Stimulated activated memory B cell treated with anti-CD40 and anti-IgM and Interleukin-4, amounts not matched to agents 10 μg/mL and 1 μg/mL and 100 μg/mL, for 72 hours (primary cell): ENCODE results near the gene MAN1C1.

Source experiments
- ATAC-seq: fragments of 150-1000 bp; cut with Tn5 transposase; 2 replicates; pipeline ENCODE4 v1.10.0; 2021
- H3K27ac Mint-ChIP-seq: one replicate; pipeline ENCODE4 v1.8.0; 2022; ENCODE audit warnings: mild to moderate bottlenecking, mixed read lengths
- H3K27me3 Mint-ChIP-seq: one replicate; pipeline ENCODE4 v1.8.0; 2022; ENCODE audit warnings: mixed read lengths
- H3K36me3 Mint-ChIP-seq: one replicate; pipeline ENCODE4 v1.8.0; 2022; ENCODE audit warnings: mixed read lengths
- H3K4me1 Mint-ChIP-seq: one replicate; pipeline ENCODE4 v1.8.0; 2022; ENCODE audit warnings: mixed read lengths
- H3K4me3 Mint-ChIP-seq: one replicate; pipeline ENCODE4 v1.8.0; 2022; ENCODE audit warnings: mild to moderate bottlenecking, moderate library complexity, mixed read lengths
- H3K9me3 Mint-ChIP-seq: one replicate; pipeline ENCODE4 v1.8.0; 2022; ENCODE audit warnings: mixed read lengths

Gene MAN1C1

DNA sequence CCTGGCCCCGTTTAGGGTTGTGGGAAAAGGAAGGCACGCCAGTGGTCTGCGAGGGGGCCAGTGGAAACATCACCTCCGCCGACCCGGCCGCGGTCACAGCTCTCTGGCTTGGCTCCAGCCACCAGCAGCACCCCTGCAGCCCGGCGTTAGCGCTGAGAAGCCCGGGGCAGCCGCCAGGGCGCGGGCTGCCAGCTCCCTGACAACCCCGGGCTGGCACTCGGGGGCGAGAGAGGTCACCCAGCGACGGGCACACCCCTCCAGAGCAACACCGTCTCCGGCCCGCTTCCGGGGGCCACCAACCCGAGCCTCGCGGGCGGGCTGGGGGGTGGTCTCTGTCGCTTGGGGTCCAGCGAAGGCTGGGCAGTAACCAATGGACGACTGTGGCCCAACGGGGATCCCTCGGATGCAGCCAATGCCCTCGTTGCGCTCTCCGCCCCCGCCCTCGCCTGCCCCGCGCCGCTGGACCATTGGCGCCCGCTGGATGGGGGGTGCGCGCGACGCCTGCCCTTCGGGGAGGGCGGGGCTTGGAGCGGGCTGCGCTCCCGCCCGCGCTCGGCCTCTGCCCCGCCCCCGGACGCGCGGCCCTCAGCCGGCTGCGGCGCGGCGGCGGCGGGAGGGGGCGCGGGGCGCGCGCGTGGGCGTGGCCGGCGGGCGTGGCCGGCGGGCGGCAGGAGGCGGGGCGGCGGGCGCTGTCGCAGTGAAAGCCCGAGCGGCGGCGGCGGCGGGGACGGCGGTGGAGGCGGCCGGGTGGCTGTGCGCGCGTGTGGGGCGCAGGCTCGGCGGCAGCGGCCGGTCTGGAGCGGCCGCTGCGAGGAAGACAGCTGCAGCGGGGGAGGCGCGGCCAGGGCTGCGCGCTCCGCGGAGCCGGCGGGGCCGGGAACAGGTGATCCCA, at the start of gene MAN1C1:
Gene MAN1C1 (plus strand): TSS at position 697 of the 892 bp plus-strand sequence. CDS start 1,007 bp downstream, outside the sequence.
- H3K4me1 Mint-ChIP-seq = peaks cover 50% of the 10 kb centered on the region
- H3K27me3 Mint-ChIP-seq = peaks cover 47% of the 10 kb centered on the region
- ATAC-seq = peak; percentile 91
- H3K9me3 Mint-ChIP-seq = no peaks in the 10 kb centered on the region
- peak within 1 kb of the TSS; percentile 77 for H3K4me3 Mint-ChIP-seq
- no peaks in the 10 kb centered on the region for H3K36me3 Mint-ChIP-seq
- H3K27ac Mint-ChIP-seq = peak within 1 kb of the TSS; percentile 35

DNA sequence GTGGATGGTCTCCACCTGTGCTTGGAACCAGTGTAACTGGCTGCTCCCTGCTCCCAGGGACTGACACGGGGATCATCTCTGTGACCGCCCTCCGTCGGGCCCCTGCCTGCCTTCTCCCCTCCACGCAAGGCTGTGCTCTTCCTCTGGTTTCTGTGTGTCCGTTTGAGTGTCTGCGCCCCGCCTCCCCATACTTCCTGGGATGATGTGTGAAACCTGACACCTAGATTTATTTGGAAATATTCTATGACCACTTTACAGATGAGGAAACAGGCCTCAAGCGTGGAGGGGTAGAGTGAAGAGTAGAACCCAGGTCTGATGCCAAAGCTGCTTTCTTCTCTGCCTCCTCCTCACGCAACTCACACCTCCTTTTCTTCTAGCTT, 48.9 kb upstream of the MAN1C1 start:
- Mint-ChIP-seq H3K4me3 (no peak overlapping the region), H3K4me1 (peaks cover 26% of the 10 kb centered on the region), H3K9me3 (no peaks in the 10 kb centered on the region), H3K27ac (no peak overlapping the region), H3K27me3 (peaks cover 1% of the 10 kb centered on the region), H3K36me3 (peaks cover 15% of the 10 kb centered on the region)
- no peak for ATAC-seq

DNA sequence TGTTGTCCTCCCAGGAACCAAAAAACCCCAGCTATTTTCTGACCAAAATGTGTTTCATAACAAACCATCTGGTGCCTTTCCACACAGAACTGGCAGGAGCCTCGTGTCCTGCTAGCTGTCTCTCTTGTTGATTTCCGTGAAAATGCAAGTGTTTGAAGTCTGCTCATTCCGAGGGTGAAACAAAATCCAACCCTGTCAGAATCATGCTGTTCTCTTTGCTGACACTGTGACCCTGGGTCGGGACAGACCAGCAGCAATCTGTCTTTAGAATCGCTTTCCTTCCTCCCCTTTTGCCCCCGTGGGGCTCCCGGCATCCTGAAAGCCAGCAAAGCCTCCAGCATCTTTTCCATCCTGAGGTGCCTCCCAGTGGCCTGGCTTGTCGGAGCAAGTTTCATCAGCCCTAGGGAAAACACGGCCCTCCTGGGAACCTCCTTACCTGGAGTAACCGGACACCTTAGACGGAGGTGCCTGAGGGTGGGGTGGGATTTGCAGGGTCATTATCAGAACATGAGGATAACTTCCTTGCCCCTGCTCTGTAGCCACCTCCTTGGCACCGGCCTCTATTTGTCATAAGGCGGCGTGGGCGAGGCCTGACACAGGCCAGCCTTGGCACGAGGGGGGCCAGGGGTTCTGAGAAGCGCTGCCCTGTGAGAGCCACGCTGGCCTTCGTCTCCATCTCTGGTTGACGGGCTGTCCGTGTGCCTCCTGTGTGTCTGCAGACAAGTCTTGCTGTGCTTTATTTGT, 48.3 kb upstream of the MAN1C1 start:
- no peak for ATAC-seq
- Mint-ChIP-seq H3K36me3 (peaks cover 11% of the 10 kb centered on the region), H3K4me3 (no peak overlapping the region), H3K27ac (no peak overlapping the region), H3K27me3 (peaks cover 7% of the 10 kb centered on the region), H3K4me1 (peaks cover 26% of the 10 kb centered on the region), H3K9me3 (no peaks in the 10 kb centered on the region)

DNA sequence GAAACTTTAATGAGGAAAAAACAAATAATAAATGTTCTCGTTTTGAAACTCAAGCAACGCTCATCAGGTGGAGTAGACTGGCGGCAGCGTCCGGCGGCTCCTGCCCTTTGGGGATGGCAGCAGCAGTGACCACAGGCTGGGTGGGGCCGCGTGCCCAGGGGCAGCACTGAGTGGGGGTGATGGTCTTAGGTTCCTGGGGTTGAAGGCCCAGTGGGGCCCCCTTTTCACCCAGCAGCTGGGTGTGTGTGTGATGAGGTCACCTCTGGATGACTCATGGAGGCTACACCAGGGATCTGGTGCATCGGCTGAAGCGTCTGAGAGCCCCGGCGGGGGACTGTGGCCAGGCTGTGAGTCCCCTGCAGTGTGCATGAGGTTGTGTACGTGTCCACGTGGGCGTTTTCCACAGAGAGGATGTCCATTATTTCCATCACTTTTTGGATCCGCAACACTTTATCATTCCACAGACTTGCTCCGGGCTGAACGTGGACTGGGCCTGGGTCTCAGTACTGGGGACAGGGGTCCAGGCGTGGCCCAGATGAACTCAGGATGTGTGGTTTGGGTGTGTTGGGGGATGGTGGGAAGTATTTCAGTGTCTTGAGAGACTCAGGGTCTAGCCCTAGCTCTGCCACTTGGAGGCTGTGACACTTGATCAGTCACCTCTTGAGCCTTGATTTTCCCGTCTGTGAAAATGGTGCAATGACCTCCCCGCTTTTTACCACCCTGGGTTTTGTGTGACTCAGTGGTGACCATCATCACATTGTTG, 47.6 kb upstream of the MAN1C1 start:
- peaks cover 11% of the 10 kb centered on the region for H3K27me3 Mint-ChIP-seq
- peaks cover 11% of the 10 kb centered on the region for H3K36me3 Mint-ChIP-seq
- H3K9me3 Mint-ChIP-seq = no peaks in the 10 kb centered on the region
- H3K4me1 Mint-ChIP-seq = peaks cover 27% of the 10 kb centered on the region
- H3K27ac Mint-ChIP-seq = no peak overlapping the region
- H3K4me3 Mint-ChIP-seq = no peak overlapping the region
- peak; percentile 34 for ATAC-seq

DNA sequence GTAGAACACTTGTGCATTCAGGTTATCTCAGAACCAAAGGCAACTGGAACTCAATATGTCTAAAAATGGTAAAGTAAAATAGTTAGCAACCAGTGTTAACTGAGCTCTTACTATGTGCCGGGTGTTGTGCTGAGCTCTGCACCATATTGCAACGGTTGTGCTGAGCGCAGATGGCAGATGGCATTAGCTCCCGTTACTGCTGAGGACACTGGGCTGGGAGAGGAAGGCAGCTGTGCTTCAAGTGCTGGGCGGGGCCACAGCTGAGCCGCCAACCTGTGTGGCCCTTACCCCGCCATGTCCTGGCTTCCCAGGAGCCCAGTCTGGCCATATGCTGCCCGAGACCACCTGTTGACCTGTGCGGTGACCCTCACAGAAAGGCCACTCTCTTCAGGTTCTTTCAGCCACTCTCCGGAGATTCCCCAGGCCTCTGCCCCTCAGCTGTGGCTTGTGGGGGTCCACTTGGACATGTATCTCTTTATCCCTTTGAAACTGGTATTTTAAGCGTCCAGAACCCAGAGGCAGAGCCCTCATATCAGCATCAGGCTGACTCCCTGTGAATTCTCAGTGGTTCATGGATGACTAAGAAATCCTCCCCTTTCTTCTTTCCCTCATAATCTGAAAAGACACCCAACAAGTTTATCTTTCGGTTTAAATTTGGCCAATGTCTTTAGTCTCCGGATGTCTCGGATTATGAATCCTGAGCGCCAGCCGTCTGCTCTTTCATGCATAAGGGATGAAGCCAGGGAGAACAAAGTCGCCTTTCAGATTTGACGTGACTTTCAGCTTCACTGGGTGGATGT, 46.8 kb upstream of the MAN1C1 start:
- Mint-ChIP-seq H3K27me3 (peaks cover 11% of the 10 kb centered on the region), H3K4me1 (peaks cover 27% of the 10 kb centered on the region), H3K4me3 (no peak overlapping the region), H3K9me3 (no peaks in the 10 kb centered on the region), H3K27ac (no peak overlapping the region), H3K36me3 (peaks cover 10% of the 10 kb centered on the region)
- no peak for ATAC-seq

DNA sequence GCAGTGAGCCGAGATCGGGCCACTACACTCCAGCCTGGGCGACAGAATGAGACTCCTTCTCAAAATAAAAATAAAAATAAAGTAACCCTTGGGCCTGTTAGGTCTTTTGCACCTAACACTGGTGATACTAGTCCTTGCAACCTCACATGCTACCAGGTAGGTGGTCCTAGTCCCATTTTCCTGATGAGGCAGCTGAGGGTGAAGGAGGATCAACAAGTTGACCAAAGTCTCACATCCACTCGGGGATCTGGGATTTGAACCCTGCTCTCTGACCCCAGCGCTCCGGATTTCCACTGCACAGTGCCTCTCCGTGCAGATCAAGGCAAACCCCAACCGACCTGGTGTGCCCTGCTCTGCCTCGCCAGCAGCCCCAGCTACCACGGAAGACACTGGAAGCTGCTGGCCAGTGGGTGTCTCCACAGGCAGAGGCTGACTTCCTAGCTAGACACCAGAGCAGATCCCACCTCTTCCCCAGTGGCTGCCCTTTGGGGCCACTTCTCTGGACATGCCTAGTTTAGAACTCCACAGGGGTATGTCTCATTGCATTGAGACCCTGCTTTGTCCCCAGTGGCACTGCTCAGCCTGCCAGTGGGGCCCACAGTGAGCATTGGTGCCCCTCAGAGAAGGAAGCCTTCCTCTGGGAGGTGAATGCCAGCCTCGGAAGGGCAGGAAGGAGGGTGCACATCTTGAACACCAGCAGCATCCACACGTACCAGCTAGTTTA, 45.6 kb upstream of the MAN1C1 start:
- H3K27ac Mint-ChIP-seq = no peak overlapping the region
- H3K4me1 Mint-ChIP-seq = peaks cover 19% of the 10 kb centered on the region
- H3K27me3 Mint-ChIP-seq = peaks cover 11% of the 10 kb centered on the region
- no peaks in the 10 kb centered on the region for H3K9me3 Mint-ChIP-seq
- no peak overlapping the region for H3K4me3 Mint-ChIP-seq
- no peak for ATAC-seq
- H3K36me3 Mint-ChIP-seq = peaks cover 6% of the 10 kb centered on the region

DNA sequence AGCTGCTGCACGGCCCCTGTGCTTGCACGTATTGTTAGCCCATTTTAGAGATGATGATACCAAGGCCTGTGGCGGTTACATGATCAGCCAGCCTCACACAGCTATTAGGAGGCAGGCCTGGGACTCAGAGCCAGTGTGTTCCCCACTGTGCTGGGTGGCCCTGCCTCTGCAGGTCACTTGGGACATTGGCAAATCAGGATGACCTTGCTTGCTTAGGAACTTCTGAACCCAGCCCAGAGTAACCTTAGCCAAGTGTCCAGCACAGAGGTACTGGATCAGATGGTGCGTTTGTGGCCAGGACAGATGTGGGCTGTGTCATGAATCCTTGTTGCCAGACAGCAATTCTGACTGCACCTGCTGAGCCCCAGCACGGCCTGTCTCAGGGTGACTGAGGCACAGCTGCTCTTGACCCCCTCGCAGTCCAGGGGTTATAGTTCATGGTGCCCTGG, 45.0 kb upstream of the MAN1C1 start:
- H3K27me3 Mint-ChIP-seq = peaks cover 11% of the 10 kb centered on the region
- no peaks in the 10 kb centered on the region for H3K9me3 Mint-ChIP-seq
- no peak overlapping the region for H3K4me3 Mint-ChIP-seq
- peaks cover 2% of the 10 kb centered on the region for H3K36me3 Mint-ChIP-seq
- no peak for ATAC-seq
- peaks cover 13% of the 10 kb centered on the region for H3K4me1 Mint-ChIP-seq
- no peak overlapping the region for H3K27ac Mint-ChIP-seq

DNA sequence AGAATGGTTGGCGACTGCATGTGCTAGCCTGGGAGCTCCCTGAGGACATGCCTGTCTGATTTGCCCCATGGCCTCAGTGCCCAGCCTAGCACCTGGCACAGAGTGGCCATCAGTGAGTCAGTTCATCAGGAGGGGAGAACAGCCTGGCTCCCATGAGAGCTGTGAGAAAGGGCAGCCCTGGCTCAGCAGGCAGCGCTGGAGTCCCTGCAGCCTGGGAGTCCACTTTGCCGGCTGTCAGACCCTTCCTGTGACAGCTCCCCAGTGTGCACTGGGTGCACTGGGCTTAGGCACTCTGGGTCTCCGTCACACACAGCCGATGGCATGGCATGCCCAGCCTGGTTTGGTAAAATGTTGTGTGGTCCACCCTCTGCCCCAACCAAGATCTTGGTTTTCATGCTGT, 44.5 kb upstream of the MAN1C1 start:
- Mint-ChIP-seq H3K36me3 (no peaks in the 10 kb centered on the region), H3K4me3 (no peak overlapping the region), H3K9me3 (no peaks in the 10 kb centered on the region), H3K4me1 (peaks cover 11% of the 10 kb centered on the region), H3K27ac (no peak overlapping the region), H3K27me3 (peaks cover 11% of the 10 kb centered on the region)
- no peak for ATAC-seq

DNA sequence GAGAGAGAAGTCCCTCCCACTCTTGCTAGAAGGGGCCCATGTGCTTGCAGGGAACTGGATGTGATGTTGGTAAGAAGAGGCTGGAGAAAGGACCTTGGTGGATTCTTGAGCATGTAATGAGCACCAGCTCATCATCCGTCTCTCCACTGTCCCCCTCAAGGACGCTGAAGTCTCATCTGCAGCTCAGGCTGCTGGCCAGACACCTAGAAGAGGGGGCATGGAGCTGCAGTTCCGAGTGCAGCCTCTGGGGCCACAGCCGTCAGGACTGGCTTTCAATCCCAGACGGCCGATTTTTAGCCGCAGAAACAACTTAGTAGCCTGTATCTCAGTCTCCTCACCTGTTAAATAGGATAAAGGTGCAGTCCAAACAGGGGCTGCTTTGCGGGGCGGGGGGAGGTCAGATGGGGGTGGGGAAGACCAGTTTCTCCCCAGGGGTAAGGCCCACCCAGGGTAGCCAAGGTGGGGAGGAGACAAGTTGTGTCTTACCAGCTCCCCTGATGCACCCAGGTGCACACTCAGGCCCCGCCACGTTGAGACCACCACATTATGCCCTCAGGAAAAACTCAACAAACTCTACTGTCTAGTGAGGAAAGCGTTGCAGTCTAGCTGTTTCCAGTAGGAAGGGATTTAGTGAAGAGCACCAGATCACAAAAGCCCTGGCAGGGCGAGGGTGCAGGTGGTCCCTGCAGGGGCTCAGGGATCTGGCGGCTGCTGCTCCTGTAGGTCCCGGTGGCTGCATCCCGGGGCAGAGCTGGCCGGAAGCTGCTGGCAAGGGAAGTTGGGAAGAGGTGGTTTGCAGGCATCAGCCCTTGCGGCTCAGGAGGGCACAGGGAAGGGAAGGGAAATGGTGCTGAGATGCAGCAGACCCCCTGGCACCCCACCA, 43.6 kb upstream of the MAN1C1 start:
- Mint-ChIP-seq H3K9me3 (no peaks in the 10 kb centered on the region), H3K4me3 (no peak overlapping the region), H3K27me3 (peaks cover 11% of the 10 kb centered on the region), H3K4me1 (peaks cover 11% of the 10 kb centered on the region), H3K36me3 (no peaks in the 10 kb centered on the region), H3K27ac (no peak overlapping the region)
- peak; percentile 71 for ATAC-seq

DNA sequence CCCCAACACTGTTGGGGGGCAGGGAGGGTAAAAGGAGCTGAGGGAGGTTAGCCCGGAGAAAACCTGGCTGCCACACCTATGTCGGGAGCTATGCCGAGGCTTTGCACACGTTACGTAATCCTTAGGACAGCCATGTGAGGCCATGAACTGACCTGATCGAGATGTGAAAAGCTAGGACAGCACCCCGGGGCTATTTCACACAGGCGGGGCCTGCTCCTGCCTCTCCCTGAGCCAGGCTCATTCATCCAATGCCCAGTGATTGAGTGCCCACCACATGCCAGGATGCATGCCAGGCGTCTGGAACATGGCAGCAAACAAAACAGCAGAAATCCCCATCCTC, 43.0 kb upstream of the MAN1C1 start:
- H3K9me3 Mint-ChIP-seq = no peaks in the 10 kb centered on the region
- no peak overlapping the region for H3K4me3 Mint-ChIP-seq
- peaks cover 11% of the 10 kb centered on the region for H3K4me1 Mint-ChIP-seq
- no peak overlapping the region for H3K27ac Mint-ChIP-seq
- peaks cover 11% of the 10 kb centered on the region for H3K27me3 Mint-ChIP-seq
- no peak for ATAC-seq
- no peaks in the 10 kb centered on the region for H3K36me3 Mint-ChIP-seq

DNA sequence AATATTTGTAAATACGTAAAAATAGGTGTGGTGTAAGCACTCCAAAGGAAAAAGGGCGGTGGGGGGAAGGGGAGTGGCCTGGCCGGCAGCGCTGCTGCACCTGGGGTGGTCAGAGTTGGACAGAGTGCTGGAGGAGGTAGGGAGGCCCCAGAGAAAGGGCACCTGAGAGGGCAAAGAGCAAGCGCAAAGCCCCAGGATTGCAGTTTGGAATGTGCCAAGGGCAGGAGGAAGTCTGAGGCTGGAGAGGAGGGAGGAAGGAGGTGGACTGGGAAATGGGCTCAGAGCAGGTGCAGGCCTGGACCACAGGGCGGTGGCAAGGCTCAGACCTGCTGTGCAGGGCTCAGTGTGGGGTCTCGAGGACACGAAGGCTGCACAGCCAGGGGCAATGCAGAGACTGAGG, 42.6 kb upstream of the MAN1C1 start:
- no peaks in the 10 kb centered on the region for H3K36me3 Mint-ChIP-seq
- no peak for ATAC-seq
- no peak overlapping the region for H3K27ac Mint-ChIP-seq
- no peak overlapping the region for H3K4me3 Mint-ChIP-seq
- H3K9me3 Mint-ChIP-seq = no peaks in the 10 kb centered on the region
- H3K27me3 Mint-ChIP-seq = peaks cover 11% of the 10 kb centered on the region
- peaks cover 11% of the 10 kb centered on the region for H3K4me1 Mint-ChIP-seq

DNA sequence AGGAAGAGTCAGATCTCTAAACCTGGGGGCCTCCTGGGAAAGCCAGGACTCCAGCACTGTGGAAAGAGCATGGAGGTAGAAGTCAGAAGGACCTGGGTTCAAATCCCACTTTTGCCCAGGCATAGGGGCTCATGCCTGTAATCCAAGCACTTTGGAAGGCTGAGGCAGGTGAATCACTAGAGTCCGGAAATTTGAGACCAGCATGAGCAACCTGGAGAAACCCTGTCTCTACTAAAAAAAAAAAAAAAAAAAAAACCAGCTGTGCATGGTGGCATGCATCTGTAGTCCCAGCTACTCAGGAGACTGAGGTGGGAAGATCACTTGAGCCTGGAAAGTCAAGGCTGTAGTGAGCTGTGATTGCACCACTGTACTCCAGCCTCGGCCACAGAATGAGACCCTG, 41.4 kb upstream of the MAN1C1 start:
- peaks cover 11% of the 10 kb centered on the region for H3K4me1 Mint-ChIP-seq
- no peak overlapping the region for H3K4me3 Mint-ChIP-seq
- no peaks in the 10 kb centered on the region for H3K36me3 Mint-ChIP-seq
- peaks cover 11% of the 10 kb centered on the region for H3K27me3 Mint-ChIP-seq
- H3K9me3 Mint-ChIP-seq = no peaks in the 10 kb centered on the region
- ATAC-seq = no peak
- no peak overlapping the region for H3K27ac Mint-ChIP-seq

DNA sequence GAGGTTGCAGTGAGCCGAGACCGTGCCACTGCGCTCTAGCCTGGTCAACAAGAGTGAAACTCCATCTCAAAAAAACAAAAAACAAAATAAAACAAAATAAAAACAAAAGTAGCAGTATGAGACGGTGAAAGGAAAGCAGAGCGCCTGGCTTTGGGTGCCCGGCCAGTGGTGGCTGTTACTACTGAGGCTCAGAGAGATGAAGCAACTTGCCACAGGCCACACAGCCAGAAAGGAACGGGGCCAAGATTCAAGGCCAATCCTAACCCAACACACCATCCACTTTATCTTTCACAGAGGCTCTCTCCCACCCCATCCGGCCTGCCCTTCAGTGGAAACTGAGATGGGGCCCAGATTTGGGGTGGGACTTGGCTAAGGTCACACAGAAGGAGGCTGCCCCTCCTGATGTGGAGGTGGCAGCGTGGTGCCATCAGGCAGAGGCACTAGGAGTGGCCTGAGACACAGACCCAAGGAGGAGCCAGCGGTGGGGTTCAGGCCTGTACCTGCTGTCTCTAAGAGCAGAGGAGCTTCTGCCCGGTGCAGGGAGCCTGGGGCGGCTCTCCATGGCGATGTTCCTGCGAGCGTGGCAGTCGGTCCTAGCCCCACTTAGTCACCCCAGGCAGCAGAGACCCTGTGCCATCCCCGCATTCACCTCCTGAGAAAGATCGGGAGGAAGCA, 40.0 kb upstream of the MAN1C1 start:
- ATAC-seq = no peak
- Mint-ChIP-seq H3K27me3 (peaks cover 11% of the 10 kb centered on the region), H3K4me3 (no peak overlapping the region), H3K4me1 (peaks cover 19% of the 10 kb centered on the region), H3K27ac (no peak overlapping the region), H3K36me3 (no peaks in the 10 kb centered on the region), H3K9me3 (no peaks in the 10 kb centered on the region)
